NT2/D1 (cell line): Measurements from ENCODE around the gene RAB40A.

ENCODE experiments used
- SUZ12 ChIP-seq: IDR thresholded peaks from 2 replicates; pipeline ENCODE4 v1.6.1; 2011; ENCODE audit not compliant: insufficient read length, insufficient read depth; ENCODE audit errors: extremely low read depth
- YY1 ChIP-seq: IDR thresholded peaks from 2 replicates; pipeline ENCODE4 v1.6.1; 2011; ENCODE audit not compliant: insufficient read length, insufficient read depth
- ZNF274 ChIP-seq: IDR thresholded peaks from 2 replicates; pipeline ENCODE4 v1.6.1; 2011; ENCODE audit warnings: mild to moderate bottlenecking, low read depth, low read length

DNA sequence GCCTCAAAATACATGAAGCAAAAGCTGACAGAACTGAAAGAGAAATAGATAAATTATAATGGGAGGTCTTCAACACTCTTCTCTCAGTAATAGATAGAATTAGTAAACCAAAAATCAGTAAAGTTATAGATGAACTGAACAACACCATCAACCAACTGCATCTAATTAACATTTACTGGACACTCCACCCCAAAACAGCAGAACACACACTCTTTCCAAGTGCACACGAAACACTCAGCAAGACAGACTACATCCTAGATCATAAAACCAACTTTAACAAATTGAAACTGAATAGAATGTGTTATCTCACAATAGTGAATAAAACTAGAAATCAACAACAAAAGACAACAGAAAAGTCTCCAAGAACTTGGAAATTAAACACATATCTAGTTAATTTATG lies 41.0 kb upstream of the RAB40A start:
- no peak for TF ChIP-seq ZNF274
- TF ChIP-seq YY1 = no peak
- no peak for TF ChIP-seq SUZ12
